ENCODE data around the gene SCG3.

DNA sequence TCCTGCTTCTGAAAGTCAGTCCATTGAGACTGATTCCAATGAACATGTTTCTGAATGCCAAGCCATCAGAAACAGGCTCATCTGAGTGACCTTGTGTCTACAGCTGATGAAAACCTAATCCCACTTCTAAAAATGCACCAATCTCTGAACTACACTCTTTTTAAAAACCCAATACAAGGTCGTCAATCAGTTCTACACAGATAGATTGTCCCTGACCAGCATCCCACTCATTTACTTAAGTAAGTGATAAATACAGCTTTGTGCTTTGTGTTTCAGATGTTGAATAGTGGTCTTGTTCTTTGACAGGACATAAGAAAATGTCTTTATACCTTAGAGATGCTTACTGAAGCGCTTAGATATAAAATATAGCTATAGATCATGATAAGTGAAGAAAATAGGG, 20.2 kb upstream of the SCG3 start:
- TF ChIP-seq, protein P1, sequence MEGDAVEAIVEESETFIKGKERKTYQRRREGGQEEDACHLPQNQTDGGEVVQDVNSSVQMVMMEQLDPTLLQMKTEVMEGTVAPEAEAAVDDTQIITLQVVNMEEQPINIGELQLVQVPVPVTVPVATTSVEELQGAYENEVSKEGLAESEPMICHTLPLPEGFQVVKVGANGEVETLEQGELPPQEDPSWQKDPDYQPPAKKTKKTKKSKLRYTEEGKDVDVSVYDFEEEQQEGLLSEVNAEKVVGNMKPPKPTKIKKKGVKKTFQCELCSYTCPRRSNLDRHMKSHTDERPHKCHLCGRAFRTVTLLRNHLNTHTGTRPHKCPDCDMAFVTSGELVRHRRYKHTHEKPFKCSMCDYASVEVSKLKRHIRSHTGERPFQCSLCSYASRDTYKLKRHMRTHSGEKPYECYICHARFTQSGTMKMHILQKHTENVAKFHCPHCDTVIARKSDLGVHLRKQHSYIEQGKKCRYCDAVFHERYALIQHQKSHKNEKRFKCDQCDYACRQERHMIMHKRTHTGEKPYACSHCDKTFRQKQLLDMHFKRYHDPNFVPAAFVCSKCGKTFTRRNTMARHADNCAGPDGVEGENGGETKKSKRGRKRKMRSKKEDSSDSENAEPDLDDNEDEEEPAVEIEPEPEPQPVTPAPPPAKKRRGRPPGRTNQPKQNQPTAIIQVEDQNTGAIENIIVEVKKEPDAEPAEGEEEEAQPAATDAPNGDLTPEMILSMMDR (IDR thresholded peaks at IDR 0.05): no peak
- TF ChIP-seq POLR2A (IDR thresholded peaks at IDR 0.05): no peak
- no peak for TF ChIP-seq POLR2AphosphoS5 (IDR thresholded peaks at IDR 0.05; ENCODE audit: insufficient read depth in 1 of 2, low read depth in 1 of 2)

All from vagina (tissue), 2 donors.